ENCODE results near the gene SHB. TPM values are rescaled to one million over a fixed set of nuclear protein-coding genes. Genes with fewer than 3 reads are reported as not detected.
A peak's percentile ranks its signal among the peaks of the same experiment; 100 is the strongest.

SHB gene
- total RNA-seq, 1 experiment from 2014 or later: 28.7 TPM

- Histone ChIP-seq H2AFZ (ENCODE audit: low read depth, low read length, poor library complexity, severe bottlenecking) (no peak overlapping the region), H3K9me3 (ENCODE audit: control insufficient read depth in 1 of 2, insufficient read depth in 1 of 2, low read depth in 1 of 2, low read length in 2 of 2) (no peaks in the 10 kb centered on the region), H3K9me2 (ENCODE audit: insufficient read depth) (no peaks in the 10 kb centered on the region), H3K36me3 (ENCODE audit: control insufficient read depth in 1 of 2, insufficient read depth in 2 of 2, low read length in 2 of 2) (0 out of 4 replicates have a peak, but pooled peaks cover 0 to 5% of the 10 kb centered on the region in 2 experiments), H3K4me2 (ENCODE audit: low read length) (peak overlapping the region; percentile 69), H3K27me3 (ENCODE audit: insufficient read depth, low read length) (no peaks in the 10 kb centered on the region), H3K9ac (ENCODE audit: low read length) (no peak overlapping the region), H3K27ac (ENCODE audit: low read depth, low read length) (no peak overlapping the region), H4K20me1 (ENCODE audit: insufficient read depth) (no peaks in the 10 kb centered on the region), H3K4me3 (replicated peaks in 1 of 2; ENCODE audit: low read depth in 1 of 2, low read length in 2 of 2) (no peak overlapping the region), H3K79me2 (ENCODE audit: insufficient read depth, low read length) (peaks cover 20% of the 10 kb centered on the region), H3K4me1 (ENCODE audit: control insufficient read depth in 1 of 2, insufficient read depth in 2 of 2, low read length in 2 of 2) (peaks cover 36 to 60% of the 10 kb centered on the region in 2 experiments)
- no peak for ATAC-seq
- RAD21 ChIA-PET (ENCODE audit: low non-redundant PET in 1 of 2, low total read pairs in 2 of 2, uncharacterized antibody in 2 of 2, unreplicated experiment in 2 of 2): no interaction called here
- POLR2A ChIA-PET: no interaction called here
- CTCF ChIA-PET: no interaction called here
- BruUV-seq (replicated peaks): no TSS peak
- TF ChIP-seq FOSL1 (IDR thresholded peaks at IDR 0.05; ENCODE audit: low read depth): no peak
- DNase-seq (ENCODE audit: low read depth, low spot score): no peak
- intact Hi-C loops (cut with micrococcal nuclease): no loop called here
Observed at GRCh38 chr9:37975639-37976038, 93.4 kb downstream of the SHB start.

- intact Hi-C loops (cut with micrococcal nuclease): no loop called here
- Histone ChIP-seq H2AFZ (ENCODE audit: low read depth, low read length, poor library complexity, severe bottlenecking) (no peak overlapping the region), H3K4me3 (replicated peaks in 1 of 2; ENCODE audit: low read depth in 1 of 2, low read length in 2 of 2) (peak overlapping the region in 1 of 2 experiments; percentile 34; a peak in 2 of 4 replicates), H3K4me2 (ENCODE audit: low read length) (peak overlapping the region; percentile 69), H3K79me2 (ENCODE audit: insufficient read depth, low read length) (peaks cover 20% of the 10 kb centered on the region), H3K36me3 (ENCODE audit: control insufficient read depth in 1 of 2, insufficient read depth in 2 of 2, low read length in 2 of 2) (0 out of 4 replicates have a peak, but pooled peaks cover 0 to 5% of the 10 kb centered on the region in 2 experiments), H3K9ac (ENCODE audit: low read length) (peak overlapping the region; percentile 38), H3K27me3 (ENCODE audit: insufficient read depth, low read length) (no peaks in the 10 kb centered on the region), H3K27ac (ENCODE audit: low read depth, low read length) (peak overlapping the region; percentile 59), H3K9me3 (ENCODE audit: control insufficient read depth in 1 of 2, insufficient read depth in 1 of 2, low read depth in 1 of 2, low read length in 2 of 2) (no peaks in the 10 kb centered on the region), H3K4me1 (ENCODE audit: control insufficient read depth in 1 of 2, insufficient read depth in 2 of 2, low read length in 2 of 2) (peaks cover 30 to 61% of the 10 kb centered on the region in 2 experiments), H3K9me2 (ENCODE audit: insufficient read depth) (no peaks in the 10 kb centered on the region), H4K20me1 (ENCODE audit: insufficient read depth) (no peaks in the 10 kb centered on the region)
- no TSS peak for BruUV-seq (replicated peaks)
- CTCF ChIA-PET: no interaction called here
- POLR2A ChIA-PET: no interaction called here
- RAD21 ChIA-PET (ENCODE audit: low non-redundant PET in 1 of 2, low total read pairs in 2 of 2, uncharacterized antibody in 2 of 2, unreplicated experiment in 2 of 2): no interaction called here
- TF ChIP-seq CBX3 (IDR thresholded peaks at IDR 0.05; ENCODE audit: low read depth): 0 out of 2 replicates have a peak, but pooled peaks have one; percentile 37
- TF ChIP-seq, protein P1, sequence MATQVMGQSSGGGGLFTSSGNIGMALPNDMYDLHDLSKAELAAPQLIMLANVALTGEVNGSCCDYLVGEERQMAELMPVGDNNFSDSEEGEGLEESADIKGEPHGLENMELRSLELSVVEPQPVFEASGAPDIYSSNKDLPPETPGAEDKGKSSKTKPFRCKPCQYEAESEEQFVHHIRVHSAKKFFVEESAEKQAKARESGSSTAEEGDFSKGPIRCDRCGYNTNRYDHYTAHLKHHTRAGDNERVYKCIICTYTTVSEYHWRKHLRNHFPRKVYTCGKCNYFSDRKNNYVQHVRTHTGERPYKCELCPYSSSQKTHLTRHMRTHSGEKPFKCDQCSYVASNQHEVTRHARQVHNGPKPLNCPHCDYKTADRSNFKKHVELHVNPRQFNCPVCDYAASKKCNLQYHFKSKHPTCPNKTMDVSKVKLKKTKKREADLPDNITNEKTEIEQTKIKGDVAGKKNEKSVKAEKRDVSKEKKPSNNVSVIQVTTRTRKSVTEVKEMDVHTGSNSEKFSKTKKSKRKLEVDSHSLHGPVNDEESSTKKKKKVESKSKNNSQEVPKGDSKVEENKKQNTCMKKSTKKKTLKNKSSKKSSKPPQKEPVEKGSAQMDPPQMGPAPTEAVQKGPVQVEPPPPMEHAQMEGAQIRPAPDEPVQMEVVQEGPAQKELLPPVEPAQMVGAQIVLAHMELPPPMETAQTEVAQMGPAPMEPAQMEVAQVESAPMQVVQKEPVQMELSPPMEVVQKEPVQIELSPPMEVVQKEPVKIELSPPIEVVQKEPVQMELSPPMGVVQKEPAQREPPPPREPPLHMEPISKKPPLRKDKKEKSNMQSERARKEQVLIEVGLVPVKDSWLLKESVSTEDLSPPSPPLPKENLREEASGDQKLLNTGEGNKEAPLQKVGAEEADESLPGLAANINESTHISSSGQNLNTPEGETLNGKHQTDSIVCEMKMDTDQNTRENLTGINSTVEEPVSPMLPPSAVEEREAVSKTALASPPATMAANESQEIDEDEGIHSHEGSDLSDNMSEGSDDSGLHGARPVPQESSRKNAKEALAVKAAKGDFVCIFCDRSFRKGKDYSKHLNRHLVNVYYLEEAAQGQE (IDR thresholded peaks at IDR 0.05; ENCODE audit: low read depth): no peak
- no peak for TF ChIP-seq CEBPB (IDR thresholded peaks at IDR 0.05; ENCODE audit: low read depth)
- TF ChIP-seq SP1 (IDR thresholded peaks at IDR 0.05; ENCODE audit: low read depth): peak; percentile 42; the same call in 1 of the 2 replicates
- TF ChIP-seq ELF1 (IDR thresholded peaks at IDR 0.05; ENCODE audit: borderline replicate concordance, low read depth): no peak
- TF ChIP-seq EZH2 (IDR thresholded peaks at IDR 0.05): no peak
- no peak for TF ChIP-seq POLR2AphosphoS5 (IDR thresholded peaks at IDR 0.05; ENCODE audit: low read depth, low read length)
- no peak for TF ChIP-seq SRF (IDR thresholded peaks at IDR 0.05; ENCODE audit: low read depth)
- TF ChIP-seq RAD21 (IDR thresholded peaks at IDR 0.05; ENCODE audit: low read depth): 0 out of 2 replicates have a peak, but pooled peaks have one; percentile 14
- TF ChIP-seq POLR2A (IDR thresholded peaks at IDR 0.05; ENCODE audit: borderline replicate concordance, extremely low read depth, insufficient read depth, insufficient read length): no peak
- no peak for TF ChIP-seq MAX (IDR thresholded peaks at IDR 0.05)
- TF ChIP-seq SIN3A (IDR thresholded peaks at IDR 0.05; ENCODE audit: low read depth): peak; percentile 54; the same call in 1 of the 2 replicates
- no peak for TF ChIP-seq EZH2phosphoT487 (IDR thresholded peaks at IDR 0.05; ENCODE audit: borderline replicate concordance)
- TF ChIP-seq ZNF274 (IDR thresholded peaks at IDR 0.05; ENCODE audit: low read depth, low read length): no peak
- TF ChIP-seq ATF3 (IDR thresholded peaks at IDR 0.05): 0 out of 2 replicates have a peak, but pooled peaks have one; percentile 19
- TF ChIP-seq TCF7L2 (IDR thresholded peaks at IDR 0.05; ENCODE audit: borderline replicate concordance, extremely low read depth, insufficient read depth, insufficient read length): no peak
- no peak for TF ChIP-seq ZFX (IDR thresholded peaks at IDR 0.05)
- TF ChIP-seq JUND (IDR thresholded peaks at IDR 0.05): peak; percentile 51
- TF ChIP-seq FOSL1 (IDR thresholded peaks at IDR 0.05; ENCODE audit: low read depth): peak; percentile 58; the same call in 1 of the 2 replicates
- ATAC-seq: peak; percentile 89
- DNase-seq (ENCODE audit: low read depth, low spot score): no peak
Observed at GRCh38 chr9:37974506-37975173, 94.4 kb downstream of the SHB start.
